NK-92 (cell line): ENCODE results near the gene TTC28.

Experiments used
- DNase-seq: peaks from one replicate; lab custom pipeline; 2025; ENCODE audit not compliant: unreplicated experiment; lab: John Stamatoyannopoulos, UW

The TTC28 gene

GRCh38 chr22:27949421-27949820, 730.2 kb downstream of the TTC28 start:
- no peak for DNase-seq

- DNase-seq, result no peak
These were observed 731.1 kb downstream of the TTC28 start for GRCh38 chr22:27948569-27948968.

GRCh38 chr22:27947448-27947847, 732.2 kb downstream of the TTC28 start:
- no peak for DNase-seq

GRCh38 chr22:27941143-27941542, 738.5 kb downstream of the TTC28 start:
- DNase-seq, result no peak

GRCh38 chr22:27937453-27937852, 742.2 kb downstream of the TTC28 start:
- DNase-seq, result no peak

GRCh38 chr22:27935897-27936296, 743.7 kb downstream of the TTC28 start:
- DNase-seq, result no peak

- DNase-seq, result no peak
These were observed 745.6 kb downstream of the TTC28 start for GRCh38 chr22:27934069-27934468.

- DNase-seq, result no peak
These were observed 746.3 kb downstream of the TTC28 start for GRCh38 chr22:27933186-27933983.

GRCh38 chr22:27930331-27931060, 749.1 kb downstream of the TTC28 start:
- DNase-seq, result no peak
